GM12878 (cell line): Measurements from ENCODE around the gene CPA2. TPM values are rescaled to one million over a fixed set of nuclear protein-coding genes. Genes with fewer than 3 reads are reported as not detected.

Experiments used
- CEBPB ChIP-seq, 2 experiments: fragments of 150-350 bp in 1 of 2; IDR thresholded peaks; 2 replicates each; pipeline ENCODE4 v1.6.1; 2012 to 2014; ENCODE audit warnings: low read depth in 2 of 2, low read length in 2 of 2, borderline replicate concordance in 1 of 2, inconsistent platforms in 1 of 2
- CHD1 ChIP-seq: IDR thresholded peaks from 2 replicates; pipeline ENCODE4 v1.6.1; 2012; ENCODE audit warnings: low read depth, low read length, improper control_type of control experiment
- CREM ChIP-seq: IDR thresholded peaks from 2 replicates; pipeline ENCODE4 v1.6.1; 2014; ENCODE audit warnings: antibody characterized with exemption, low read depth
- EED ChIP-seq: sonication (generic); IDR thresholded peaks from 2 replicates; pipeline ENCODE4 v1.6.1; 2016; ENCODE audit warnings: antibody characterized with exemption, low read depth
- EP300 ChIP-seq, 2 experiments: fragments of 150-350 bp in 1 of 2; IDR thresholded peaks; 2 replicates each; pipeline ENCODE4 v1.6.1; 2011 to 2012; ENCODE audit warnings: low read depth in 2 of 2, low read length in 2 of 2, borderline replicate concordance in 1 of 2, improper control_type of control experiment in 1 of 2, inconsistent platforms in 1 of 2; ENCODE audit not compliant: control insufficient read depth in 1 of 2
- HDGF ChIP-seq: fragments of 450-650 bp; IDR thresholded peaks from 2 replicates; pipeline ENCODE4 v1.6.1; 2016; ENCODE audit warnings: antibody characterized with exemption
- MXI1 ChIP-seq: fragments of 150-350 bp; IDR thresholded peaks from 2 replicates; pipeline ENCODE4 v1.6.1; 2011; ENCODE audit warnings: low read depth, mild to moderate bottlenecking, inconsistent platforms, low read length, improper control_type of control experiment
- NBN ChIP-seq: fragments of 450-650 bp; IDR thresholded peaks from 2 replicates; pipeline ENCODE4 v1.6.1; 2016
- NFIC ChIP-seq: IDR thresholded peaks from 2 replicates; pipeline ENCODE4 v1.6.1; 2012; ENCODE audit warnings: low read depth, mild to moderate bottlenecking, inconsistent platforms, low read length, moderate library complexity
- NFYA ChIP-seq: IDR thresholded peaks from 2 replicates; pipeline ENCODE4 v1.6.1; 2011; ENCODE audit warnings: low read depth, mild to moderate bottlenecking, low read length, improper control_type of control experiment, borderline replicate concordance
- NR2F1 ChIP-seq: fragments of 450-650 bp; conservative IDR thresholded peaks from 2 replicates; pipeline ENCODE4 v1.6.1; 2017; ENCODE audit warnings: mild to moderate bottlenecking
- POLR2A ChIP-seq: IDR thresholded peaks from 2 replicates; pipeline ENCODE4 v1.6.1; 2011; ENCODE audit warnings: low read depth, mild to moderate bottlenecking, low read length
- POLR2AphosphoS5 ChIP-seq: IDR thresholded peaks from 2 replicates; pipeline ENCODE4 v1.6.1; 2011; ENCODE audit warnings: mild to moderate bottlenecking, low read length, inconsistent platforms
- POU2F2 ChIP-seq: IDR thresholded peaks from 3 replicates; pipeline ENCODE4 v1.6.1; 2011; ENCODE audit warnings: low read depth, mild to moderate bottlenecking, low read length, borderline replicate concordance
- RELB ChIP-seq: fragments of 450-650 bp; IDR thresholded peaks from 2 replicates; pipeline ENCODE4 v1.6.1; 2017; ENCODE audit warnings: low read depth, mild to moderate bottlenecking, moderate library complexity
- SMC3 ChIP-seq: IDR thresholded peaks from 2 replicates; pipeline ENCODE4 v1.6.1; 2011; ENCODE audit warnings: low read length, improper control_type of control experiment, borderline replicate concordance
- TBL1XR1 ChIP-seq: IDR thresholded peaks from 2 replicates; pipeline ENCODE4 v1.6.1; 2012; ENCODE audit warnings: low read depth, low read length, improper control_type of control experiment
- TCF12 ChIP-seq: IDR thresholded peaks from 2 replicates; pipeline ENCODE4 v1.6.1; 2011; ENCODE audit warnings: low read depth, mild to moderate bottlenecking, low read length
- USF1 ChIP-seq: IDR thresholded peaks from 2 replicates; pipeline ENCODE4 v1.6.1; 2011; ENCODE audit warnings: borderline replicate concordance, low read depth, mild to moderate bottlenecking, moderate library complexity, mixed read lengths, low read length; ENCODE audit not compliant: insufficient read depth; ENCODE audit errors: extremely low read length
- ZNF274 ChIP-seq: IDR thresholded peaks from one replicate; pipeline ENCODE4 v1.8.0; 2011; ENCODE audit not compliant: insufficient read length, insufficient read depth
- polyA plus RNA-seq, 11 experiments: library from polyadenylated mRNA; depleted of rRNA in 4 of 11; unstranded in 6 of 11; stranded (reverse) in 5 of 11; fragments of >200 nt; fragmentation: Nextera tagmentation in 4 of 11; fragmentation: Illumina TruSeq in 1 of 11; extraction: Ambion mirVana in 4 of 11; extraction: Trizol in 1 of 11; gene quantifications; 1 replicate in 1 of 11; 2 replicates in 10 of 11; pipeline versions ENCODE4 v1.2.1 to v1.2.3, GENCODE V29; 2011 to 2016; ENCODE audit warnings: inconsistent platforms in 2 of 11, missing spikeins in 2 of 11, low read depth in 1 of 11
- total RNA-seq, 4 experiments: library from RNA; depleted of rRNA in 3 of 4; stranded (reverse); fragments of >200 nt in 3 of 4; fragmentation: Illumina TruSeq in 1 of 4; extraction: Trizol in 1 of 4; gene quantifications; 2 replicates each; pipeline versions ENCODE4 v1.2.1 to v1.2.3, GENCODE V29; 2013 to 2021
- TF ChIP-seq, protein P1 (sequence below): fragments of 450-650 bp; IDR thresholded peaks from 2 replicates; pipeline ENCODE4 v1.6.1; 2016; ENCODE audit warnings: mild to moderate bottlenecking
- TF ChIP-seq, protein P2 (sequence below): fragments of 450-650 bp; formaldehyde crosslinking; IDR thresholded peaks from 2 replicates; pipeline ENCODE4 v1.4.0; 2022; ENCODE audit warnings: mild to moderate bottlenecking, moderate library complexity

Gene CPA2
- total and polyA plus RNA-seq, 10 of the 15 experiments (the other 5 are each of a cell fraction or from before 2014, with no cell fraction given) = 0.04 to 1.9 TPM; not detected in 8

GRCh38 chr7:130309986-130310385 is 43.3 kb downstream of the CPA2 start (continued):
- TF ChIP-seq SMC3 (peak; percentile 10; the same call in 1 of the 2 replicates), NFYA (no peak), CREM (peak; percentile 59; the same call in 1 of the 2 replicates), POU2F2 (0 out of 3 replicates have a peak, but pooled peaks have one; percentile 42), ZNF274 (no peak), TBL1XR1 (no peak), POLR2A (no peak), NBN (0 out of 2 replicates have a peak, but pooled peaks have one; percentile 23), RELB (peak; percentile 36; the same call in 1 of the 2 replicates), CEBPB (IDR thresholded peaks at IDR 0.05; ENCODE audit: borderline replicate concordance in 1 of 2, low read depth in 2 of 2, low read length in 2 of 2) (no peak), NFIC (peak; percentile 80), NR2F1 (no peak), CHD1 (no peak), HDGF (no peak), MXI1 (no peak), POLR2AphosphoS5 (no peak), USF1 (no peak), EED (0 out of 2 replicates have a peak, but pooled peaks have one; percentile 21), EP300 (IDR thresholded peaks at IDR 0.05; ENCODE audit: borderline replicate concordance in 1 of 2, control insufficient read depth in 1 of 2, low read depth in 2 of 2, low read length in 2 of 2) (no peak; a peak in 1 of 4 replicates), TCF12 (peak; percentile 76)
- TF ChIP-seq, protein P1, sequence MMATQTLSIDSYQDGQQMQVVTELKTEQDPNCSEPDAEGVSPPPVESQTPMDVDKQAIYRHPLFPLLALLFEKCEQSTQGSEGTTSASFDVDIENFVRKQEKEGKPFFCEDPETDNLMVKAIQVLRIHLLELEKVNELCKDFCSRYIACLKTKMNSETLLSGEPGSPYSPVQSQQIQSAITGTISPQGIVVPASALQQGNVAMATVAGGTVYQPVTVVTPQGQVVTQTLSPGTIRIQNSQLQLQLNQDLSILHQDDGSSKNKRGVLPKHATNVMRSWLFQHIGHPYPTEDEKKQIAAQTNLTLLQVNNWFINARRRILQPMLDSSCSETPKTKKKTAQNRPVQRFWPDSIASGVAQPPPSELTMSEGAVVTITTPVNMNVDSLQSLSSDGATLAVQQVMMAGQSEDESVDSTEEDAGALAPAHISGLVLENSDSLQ = no peak
- TF ChIP-seq, protein P2, sequence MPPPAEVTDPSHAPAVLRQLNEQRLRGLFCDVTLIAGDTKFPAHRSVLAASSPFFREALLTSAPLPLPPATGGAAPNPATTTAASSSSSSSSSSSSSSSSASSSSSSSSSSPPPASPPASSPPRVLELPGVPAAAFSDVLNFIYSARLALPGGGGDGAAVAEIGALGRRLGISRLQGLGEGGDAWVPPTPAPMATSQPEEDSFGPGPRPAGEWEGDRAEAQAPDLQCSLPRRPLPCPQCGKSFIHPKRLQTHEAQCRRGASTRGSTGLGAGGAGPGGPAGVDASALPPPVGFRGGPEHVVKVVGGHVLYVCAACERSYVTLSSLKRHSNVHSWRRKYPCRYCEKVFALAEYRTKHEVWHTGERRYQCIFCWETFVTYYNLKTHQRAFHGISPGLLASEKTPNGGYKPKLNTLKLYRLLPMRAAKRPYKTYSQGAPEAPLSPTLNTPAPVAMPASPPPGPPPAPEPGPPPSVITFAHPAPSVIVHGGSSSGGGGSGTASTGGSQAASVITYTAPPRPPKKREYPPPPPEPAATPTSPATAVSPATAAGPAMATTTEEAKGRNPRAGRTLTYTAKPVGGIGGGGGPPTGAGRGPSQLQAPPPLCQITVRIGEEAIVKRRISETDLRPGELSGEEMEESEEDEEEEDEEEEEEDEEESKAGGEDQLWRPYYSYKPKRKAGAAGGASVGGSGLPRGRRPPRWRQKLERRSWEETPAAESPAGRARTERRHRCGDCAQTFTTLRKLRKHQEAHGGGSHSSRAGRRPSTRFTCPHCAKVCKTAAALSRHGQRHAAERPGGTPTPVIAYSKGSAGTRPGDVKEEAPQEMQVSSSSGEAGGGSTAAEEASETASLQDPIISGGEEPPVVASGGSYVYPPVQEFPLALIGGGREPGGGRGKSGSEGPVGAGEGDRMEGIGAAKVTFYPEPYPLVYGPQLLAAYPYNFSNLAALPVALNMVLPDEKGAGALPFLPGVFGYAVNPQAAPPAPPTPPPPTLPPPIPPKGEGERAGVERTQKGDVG (CRISPR knock-in tag) = no peak
